Cardiac muscle cell (in vitro differentiated cells and primary cell): ENCODE data around the gene ARHGEF2. TPM values are rescaled to one million over a fixed set of nuclear protein-coding genes. Genes with fewer than 3 reads are reported as not detected.
A peak's percentile ranks its signal among the peaks of the same experiment; 100 is the strongest.

Experiments
- DNase-seq, 2 donors: peaks; one replicate each; pipeline versions ENCODE4 v3.0.0 to v3.0.0-alpha.2; 2010 to 2017; ENCODE audit warnings: low read depth in 1 of 2, low spot score in 1 of 2
- H3K27ac ChIP-seq: fragments of 200-600 bp; sonication (generic); 2 replicates; pipeline ENCODE4 v1.5.1; 2016
- H3K27me3 ChIP-seq: fragments of 200-600 bp; sonication (generic); 2 replicates; pipeline ENCODE4 v1.6.0; 2016; ENCODE audit warnings: control low read depth
- H3K36me3 ChIP-seq: fragments of 200-600 bp; sonication (generic); 2 replicates; pipeline ENCODE4 v1.5.1; 2016; ENCODE audit warnings: control low read depth
- H3K4me1 ChIP-seq: fragments of 200-600 bp; sonication (generic); 2 replicates; pipeline ENCODE4 v1.8.1; 2017; ENCODE audit warnings: low read depth, mild to moderate bottlenecking, mixed run types
- H3K4me3 ChIP-seq: fragments of 200-600 bp; sonication (generic); 2 replicates; pipeline ENCODE4 v1.5.1; 2016; ENCODE audit warnings: mild to moderate bottlenecking
- H3K9me3 ChIP-seq: fragments of 200-600 bp; sonication (generic); 2 replicates; pipeline ENCODE4 v1.5.1; 2017; ENCODE audit warnings: low read depth, mild to moderate bottlenecking, control low read depth
- polyA plus RNA-seq: library from polyadenylated mRNA; unstranded; fragments of >200 nt; fragmentation: Nextera tagmentation; extraction: Ambion mirVana; gene quantifications from 2 replicates; pipeline ENCODE4 v1.2.1, GENCODE V29; 2016
- total RNA-seq: library from RNA; depleted of rRNA; stranded (reverse); fragments of >200 nt; gene quantifications from 2 replicates; pipeline ENCODE4 v1.2.3, GENCODE V29; 2016
- TF ChIP-seq, protein P1 (sequence below): IDR thresholded peaks from 2 replicates; pipeline ENCODE4 v1.5.1; 2012; ENCODE audit warnings: low read depth, mild to moderate bottlenecking, low read length

The ARHGEF2 gene
- total and polyA plus RNA-seq, 2 experiments from 2014 or later, result 38.6 to 126 TPM

DNA sequence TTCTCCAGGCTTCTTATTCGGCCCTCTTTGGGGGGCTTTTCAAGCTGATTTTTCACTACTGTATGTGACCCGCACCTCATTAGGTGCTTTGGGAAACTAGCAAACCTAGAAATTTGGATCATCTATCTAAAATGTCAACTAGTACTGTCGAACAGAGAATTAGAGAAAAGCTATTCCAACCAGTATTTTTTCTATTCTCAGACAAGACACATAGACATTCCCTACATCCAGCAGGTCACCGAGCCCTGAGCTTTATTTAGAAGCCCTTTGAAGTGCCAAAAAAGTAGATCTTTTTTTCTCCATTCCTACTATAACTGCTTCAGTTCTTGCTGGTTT is 42.7 kb upstream of the ARHGEF2 start:
- H3K27ac ChIP-seq, result no peak overlapping the region
- TF ChIP-seq, protein P1, sequence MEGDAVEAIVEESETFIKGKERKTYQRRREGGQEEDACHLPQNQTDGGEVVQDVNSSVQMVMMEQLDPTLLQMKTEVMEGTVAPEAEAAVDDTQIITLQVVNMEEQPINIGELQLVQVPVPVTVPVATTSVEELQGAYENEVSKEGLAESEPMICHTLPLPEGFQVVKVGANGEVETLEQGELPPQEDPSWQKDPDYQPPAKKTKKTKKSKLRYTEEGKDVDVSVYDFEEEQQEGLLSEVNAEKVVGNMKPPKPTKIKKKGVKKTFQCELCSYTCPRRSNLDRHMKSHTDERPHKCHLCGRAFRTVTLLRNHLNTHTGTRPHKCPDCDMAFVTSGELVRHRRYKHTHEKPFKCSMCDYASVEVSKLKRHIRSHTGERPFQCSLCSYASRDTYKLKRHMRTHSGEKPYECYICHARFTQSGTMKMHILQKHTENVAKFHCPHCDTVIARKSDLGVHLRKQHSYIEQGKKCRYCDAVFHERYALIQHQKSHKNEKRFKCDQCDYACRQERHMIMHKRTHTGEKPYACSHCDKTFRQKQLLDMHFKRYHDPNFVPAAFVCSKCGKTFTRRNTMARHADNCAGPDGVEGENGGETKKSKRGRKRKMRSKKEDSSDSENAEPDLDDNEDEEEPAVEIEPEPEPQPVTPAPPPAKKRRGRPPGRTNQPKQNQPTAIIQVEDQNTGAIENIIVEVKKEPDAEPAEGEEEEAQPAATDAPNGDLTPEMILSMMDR, result no peak
- DNase-seq, result no peak
- H3K27me3 ChIP-seq, result no peaks in the 10 kb centered on the region
- peaks cover 9% of the 10 kb centered on the region for H3K4me1 ChIP-seq
- no peaks in the 10 kb centered on the region for H3K9me3 ChIP-seq
- peaks cover 9% of the 10 kb centered on the region for H3K36me3 ChIP-seq
- H3K4me3 ChIP-seq, result peak overlapping the region; percentile 80

DNA sequence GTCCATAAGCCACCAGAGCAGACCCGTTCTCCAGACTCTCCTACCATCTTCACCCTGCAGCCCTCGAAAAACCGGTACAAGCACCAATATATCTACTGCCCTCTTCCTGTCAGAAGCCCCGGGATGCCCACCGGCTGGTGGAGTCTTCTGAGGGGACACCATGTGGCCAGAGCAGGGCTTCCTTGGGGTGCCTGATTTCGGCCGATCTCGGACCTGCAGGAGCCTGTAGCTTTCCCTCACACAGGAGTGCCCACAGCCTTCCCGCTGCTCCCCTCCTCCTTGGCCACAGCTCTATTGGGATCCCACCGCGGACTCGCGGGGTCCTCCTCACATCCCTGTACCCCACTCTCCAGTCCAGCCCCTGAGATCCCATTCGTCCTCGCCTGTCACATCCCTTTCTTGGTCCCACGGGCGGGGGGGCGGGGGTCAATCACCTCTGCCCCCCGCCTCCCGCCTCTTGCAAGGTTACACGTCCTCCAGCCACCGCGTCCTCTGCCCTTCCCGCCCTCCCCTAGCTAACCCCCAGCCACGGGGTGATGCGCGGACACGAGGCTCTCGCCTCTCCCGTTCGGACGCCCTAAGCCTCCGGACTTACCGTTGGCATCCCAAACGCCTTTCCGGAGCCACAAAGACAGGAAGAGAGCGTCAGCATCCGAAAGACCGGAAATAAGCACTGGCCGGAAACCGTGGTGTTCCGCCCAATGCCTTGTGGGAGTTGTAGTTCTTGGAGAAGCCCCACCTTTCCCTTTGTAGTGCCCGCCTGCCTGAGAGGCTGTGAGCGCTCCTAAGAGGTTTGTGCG is 42.1 kb upstream of the ARHGEF2 start, which contains the start of gene SSR2:
Gene SSR2, minus strand, starts transcription at position 659 of the 800 bp plus-strand sequence. CDS start 784 bp downstream, outside the sequence.
- Histone ChIP-seq H3K9me3 (no peaks in the 10 kb centered on the region), H3K27ac (peak within 1 kb of the TSS; percentile 58), H3K27me3 (no peaks in the 10 kb centered on the region), H3K4me1 (peaks cover 9% of the 10 kb centered on the region), H3K36me3 (peaks cover 9% of the 10 kb centered on the region), H3K4me3 (peak within 1 kb of the TSS; percentile 80)
- peak; percentile 94 to 95 for DNase-seq
- TF ChIP-seq, protein P1, result no peak

DNA sequence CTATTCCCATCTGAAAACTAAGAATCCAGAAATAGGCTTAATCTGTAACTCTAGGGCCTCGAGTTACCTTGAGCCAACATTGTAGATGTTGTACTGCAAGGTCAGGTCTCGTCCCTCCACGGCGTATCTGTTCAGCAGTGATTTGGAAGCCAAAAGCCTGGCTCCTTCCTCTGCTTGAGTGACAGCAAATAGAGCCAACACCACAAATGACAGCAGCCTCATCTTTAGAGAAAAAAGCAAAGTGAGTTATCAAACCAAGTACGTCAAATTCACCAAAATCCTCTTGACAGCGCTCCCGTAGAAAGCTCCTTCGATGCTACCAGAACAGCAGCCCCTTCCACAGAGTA is 41.6 kb upstream of the ARHGEF2 start:
- Histone ChIP-seq H3K27me3 (no peaks in the 10 kb centered on the region), H3K9me3 (no peaks in the 10 kb centered on the region), H3K27ac (peak overlapping the region; percentile 58), H3K4me3 (peak overlapping the region; percentile 80), H3K4me1 (peaks cover 9% of the 10 kb centered on the region), H3K36me3 (peaks cover 12% of the 10 kb centered on the region)
- DNase-seq, result no peak
- TF ChIP-seq, protein P1, result no peak

DNA sequence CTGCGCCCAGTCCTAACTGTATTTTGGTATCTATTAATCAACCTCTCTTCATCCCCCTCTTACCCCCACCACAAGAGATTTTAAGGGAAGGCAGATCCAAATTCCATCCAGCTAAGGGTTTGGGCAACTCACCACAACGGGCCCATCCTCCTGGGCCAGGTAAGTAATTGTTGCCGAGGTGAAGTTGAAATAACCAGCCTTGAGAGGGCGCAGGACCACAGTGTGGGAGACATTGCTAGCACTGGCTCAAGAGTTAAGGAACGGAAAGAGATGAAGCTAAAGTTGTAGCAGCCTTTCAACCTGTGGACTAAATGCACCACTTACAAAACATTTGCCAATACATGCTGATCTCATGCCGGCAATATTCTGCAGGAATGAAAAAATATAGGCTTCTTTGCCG is 36.5 kb upstream of the ARHGEF2 start:
- Histone ChIP-seq H3K27me3 (no peaks in the 10 kb centered on the region), H3K27ac (no peak overlapping the region), H3K4me1 (peaks cover 1% of the 10 kb centered on the region), H3K36me3 (peaks cover 38% of the 10 kb centered on the region), H3K4me3 (no peak overlapping the region), H3K9me3 (no peaks in the 10 kb centered on the region)
- TF ChIP-seq, protein P1, result no peak
- DNase-seq, result no peak

DNA sequence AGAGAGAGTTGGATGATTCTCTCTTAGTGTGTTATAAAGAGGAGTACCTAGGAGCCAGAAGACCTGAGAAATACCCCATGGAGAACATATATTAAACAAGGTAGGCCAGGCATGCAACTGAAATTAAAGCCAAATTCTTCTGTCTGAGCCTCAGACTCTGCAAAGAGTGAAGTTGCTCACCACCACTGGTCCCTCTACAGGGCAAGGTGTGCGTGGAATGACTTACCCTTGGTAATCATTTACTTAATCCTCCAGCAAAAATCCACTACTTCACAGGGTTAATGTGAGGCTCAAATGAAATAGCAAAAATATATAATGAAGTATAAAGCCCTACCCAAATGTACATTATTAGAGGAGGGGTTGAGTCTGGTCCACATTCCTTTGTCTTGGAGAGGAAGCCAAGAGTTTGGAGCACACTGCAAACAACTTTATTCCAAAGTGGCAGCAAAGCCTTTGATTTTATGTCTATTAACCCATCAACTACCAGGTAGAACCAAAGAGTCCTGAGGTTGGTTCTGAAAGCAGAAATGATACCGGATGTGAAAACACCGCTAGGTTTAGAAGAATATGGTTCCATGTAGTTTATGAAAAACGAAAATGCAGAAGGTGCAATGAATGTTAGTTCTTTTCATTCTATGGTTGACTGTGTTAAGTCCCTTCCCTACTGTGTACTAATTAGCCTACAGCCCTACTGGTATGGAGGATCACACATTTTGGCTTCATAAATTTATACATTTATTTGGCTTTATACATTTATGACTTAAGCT is 33.9 kb upstream of the ARHGEF2 start:
- Histone ChIP-seq H3K27ac (no peak overlapping the region), H3K9me3 (no peaks in the 10 kb centered on the region), H3K4me3 (no peak overlapping the region), H3K4me1 (no peaks in the 10 kb centered on the region), H3K27me3 (no peaks in the 10 kb centered on the region), H3K36me3 (peaks cover 37% of the 10 kb centered on the region)
- TF ChIP-seq, protein P1, result no peak
- no peak for DNase-seq
